Erythroblast (primary cell): ENCODE measurements around the gene GPR148.

ENCODE experiments used
- GATA1 ChIP-seq: IDR thresholded peaks from 2 replicates; pipeline ENCODE4 v1.6.1; 2011; ENCODE audit warnings: low read depth, mild to moderate bottlenecking, control low read depth, low read length, moderate library complexity
- POLR2A ChIP-seq: IDR thresholded peaks from 2 replicates; pipeline ENCODE4 v1.6.1; 2011; ENCODE audit warnings: mild to moderate bottlenecking, low read length

GRCh38 chr2:130737592-130737991 is 8.7 kb downstream of the GPR148 start:
- TF ChIP-seq POLR2A, result no peak
- no peak for TF ChIP-seq GATA1
